BJ (cell line): ENCODE results near the gene TCF19. TPM values are rescaled to one million over a fixed set of nuclear protein-coding genes. Genes with fewer than 3 reads are reported as not detected.

Experiments
- CTCF ChIA-PET: fragments of 350-600 bp; formaldehyde crosslinking; extraction: SDS; loops from one replicate; lab custom pipeline; 2021; ENCODE audit warnings: antibody characterized with exemption, inconsistent platforms; lab: Yijun Ruan, JAX
- POLR2A ChIA-PET: fragments of 300-600 bp; sonication (Branson Sonifier 250); formaldehyde crosslinking; extraction: SDS; loops from one replicate; lab custom pipeline; 2021; ENCODE audit warnings: antibody characterized with exemption; lab: Charles Lee
- DNase-seq: peaks from one replicate; pipeline ENCODE4 v3.0.0-alpha.2; 2011; ENCODE audit warnings: low read depth
- H3K27me3 ChIP-seq: 2 replicates; pipeline ENCODE4 v1.6.0; 2011; ENCODE audit warnings: low read length; ENCODE audit not compliant: control insufficient read depth, insufficient read depth
- H3K36me3 ChIP-seq: 2 replicates; pipeline ENCODE4 v1.5.1; 2011; ENCODE audit warnings: low read length; ENCODE audit not compliant: control insufficient read depth, insufficient read depth
- H3K4me3 ChIP-seq: 2 replicates; pipeline ENCODE4 v1.5.1; 2011; ENCODE audit warnings: low read depth, mild to moderate bottlenecking, control low read depth, low read length
- CTCF ChIP-seq: IDR thresholded peaks from 2 replicates; pipeline ENCODE4 v1.5.1; 2011; ENCODE audit warnings: low read depth, mild to moderate bottlenecking, control low read depth, inconsistent platforms, low read length, moderate library complexity; ENCODE audit not compliant: insufficient read depth
- polyA plus RNA-seq: library from polyadenylated mRNA; depleted of rRNA; stranded (reverse); fragments of >200 nt; gene quantifications from 2 replicates; pipeline ENCODE4 v1.2.3, GENCODE V29; 2011

Gene TCF19
- polyA plus RNA-seq, 1 experiment: 10.4 TPM

DNA sequence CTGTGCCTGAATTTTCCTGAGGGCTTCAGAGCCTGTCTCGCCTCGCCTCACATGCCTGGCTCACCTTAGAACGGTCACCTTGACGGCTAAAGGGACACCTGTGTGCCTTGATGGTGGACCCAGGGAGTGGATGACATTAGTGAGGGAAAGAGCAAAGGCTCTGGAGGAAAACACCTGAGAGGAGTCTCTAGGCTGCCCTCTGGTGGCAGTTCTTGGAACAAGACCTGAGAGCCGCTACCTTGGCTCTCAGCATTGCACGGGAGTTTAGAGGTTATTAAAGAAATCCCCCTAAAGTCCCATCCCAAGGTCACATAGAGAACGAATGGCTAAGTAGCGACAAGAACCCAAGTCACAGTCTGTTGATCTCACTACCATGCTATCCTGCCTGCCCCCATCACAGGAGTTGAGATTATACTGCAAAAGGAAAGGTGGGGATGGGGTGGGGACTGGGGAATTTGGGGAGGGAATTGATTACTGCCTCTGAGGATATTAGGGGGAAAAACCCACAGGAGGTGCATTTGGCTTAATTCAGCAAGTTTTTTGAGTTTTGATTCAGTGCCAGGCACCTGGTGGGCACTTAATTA, 30.2 kb upstream of the TCF19 start:
- POLR2A ChIA-PET: no interaction called here
- peak; percentile 92 for TF ChIP-seq CTCF
- Histone ChIP-seq H3K27me3 (no peaks in the 10 kb centered on the region; the same call in 1 of the 2 replicates), H3K36me3 (no peaks in the 10 kb centered on the region), H3K4me3 (no peak overlapping the region)
- DNase-seq: no peak
- CTCF ChIA-PET: interaction anchor here (0.6 to 8.2 kb wide), 20 partner anchors 7 to 239 kb away, joined by 3 to 66 read pairs (median 4); partner anchors contain the start of genes PSORS1C1, PSORS1C2 and TCF19

- no peak for DNase-seq
- no peak for TF ChIP-seq CTCF
- Histone ChIP-seq H3K4me3 (no peak overlapping the region), H3K27me3 (no peaks in the 10 kb centered on the region; the same call in 1 of the 2 replicates), H3K36me3 (no peaks in the 10 kb centered on the region)
- ChIA-PET CTCF (interaction anchor here (0.6 to 8.2 kb wide), 12 partner anchors 9 to 238 kb away, joined by 3 to 66 read pairs (median 3); partner anchors contain the start of genes PSORS1C1, PSORS1C2 and VARS2), POLR2A (no interaction called here)
These were observed 29.3 kb upstream of the TCF19 start for GRCh38 chr6:31129130-31129529.

DNA sequence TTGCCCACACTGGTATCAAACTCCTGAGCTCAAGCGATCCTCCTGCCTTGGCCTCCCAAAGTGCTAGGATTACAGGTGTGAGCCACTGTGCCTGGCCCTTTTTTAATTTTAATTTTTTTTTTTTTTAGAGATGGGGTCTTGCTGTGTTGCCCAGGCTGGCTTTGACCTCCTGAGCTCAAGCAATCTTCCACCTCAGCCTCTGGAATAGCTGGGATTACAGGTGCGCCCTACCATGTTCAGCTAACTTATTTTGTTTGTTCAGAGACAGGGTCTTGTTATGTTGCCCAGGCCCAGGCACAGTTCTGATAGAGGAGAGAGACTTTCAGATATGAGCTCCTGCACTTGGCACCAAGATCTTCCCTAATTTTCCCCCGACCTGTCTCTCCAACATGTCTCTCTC, 27.6 kb upstream of the TCF19 start:
- POLR2A ChIA-PET: no interaction called here
- Histone ChIP-seq H3K27me3 (no peaks in the 10 kb centered on the region; the same call in 1 of the 2 replicates), H3K36me3 (no peaks in the 10 kb centered on the region), H3K4me3 (no peak overlapping the region)
- no peak for DNase-seq
- no peak for TF ChIP-seq CTCF
- CTCF ChIA-PET: interaction anchor here (0.6 to 8.2 kb wide), 6 partner anchors 14 to 236 kb away, joined by 3 to 66 read pairs (median 6); no protein-coding TSS in a partner anchor

DNA sequence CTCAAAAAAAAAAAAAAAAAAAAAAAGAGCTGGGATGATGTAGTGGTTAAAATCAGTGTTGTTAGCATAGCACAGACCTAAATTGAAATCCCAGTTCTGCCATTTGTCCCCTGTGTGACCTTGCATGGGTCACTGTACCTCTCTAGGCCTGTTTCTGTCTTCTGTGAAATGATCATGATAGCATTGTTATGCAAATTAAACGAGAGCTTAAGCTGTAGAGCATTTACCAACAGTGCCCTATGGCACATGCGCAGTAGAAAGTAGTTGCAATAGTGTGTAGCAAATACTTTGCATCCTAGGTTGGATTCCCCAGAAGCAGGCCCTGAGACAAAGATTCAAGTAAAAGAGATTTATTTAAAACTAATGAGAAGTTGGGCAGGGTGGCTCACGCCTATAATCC, 26.8 kb upstream of the TCF19 start:
- Histone ChIP-seq H3K36me3 (no peaks in the 10 kb centered on the region), H3K27me3 (no peaks in the 10 kb centered on the region; the same call in 1 of the 2 replicates), H3K4me3 (no peak overlapping the region)
- DNase-seq: no peak
- POLR2A ChIA-PET: no interaction called here
- no peak for TF ChIP-seq CTCF
- CTCF ChIA-PET: interaction anchor here (1.1 to 8.2 kb wide), 5 partner anchors 40 to 235 kb away, joined by 3 to 66 read pairs (median 7); no protein-coding TSS in a partner anchor

GRCh38 chr6:31132806-31133205, 25.6 kb upstream of the TCF19 start:
- TF ChIP-seq CTCF: no peak
- Histone ChIP-seq H3K27me3 (no peaks in the 10 kb centered on the region; the same call in 1 of the 2 replicates), H3K36me3 (no peaks in the 10 kb centered on the region), H3K4me3 (no peak overlapping the region)
- no peak for DNase-seq
- ChIA-PET POLR2A (no interaction called here), CTCF (interaction anchor here (1.2 to 8.2 kb wide), 3 partner anchors 60 to 234 kb away, joined by 7 to 66 read pairs (median 11); no protein-coding TSS in a partner anchor)
